BLaER1 treated with 17β-estradiol and CSF1 and Interleukin-3, amounts not matched to agents 10 nM and 100 nM (cell line): ENCODE data around the gene ZNF516.

Experiments used
- H3K27ac ChIP-seq, 11 experiments: shearing (Covaris generic); formaldehyde crosslinking; 2 replicates each; pipeline ENCODE4 v1.8.1; 2022
- H3K27me3 ChIP-seq, 11 experiments: shearing (Covaris generic); formaldehyde crosslinking; 2 replicates each; pipeline ENCODE4 v1.8.1; 2022
- H3K36me3 ChIP-seq, 11 experiments: shearing (Covaris generic); formaldehyde crosslinking; 2 replicates each; pipeline ENCODE4 v1.8.1; 2022
- H3K4me1 ChIP-seq, 10 experiments: shearing (Covaris generic); formaldehyde crosslinking; 2 replicates each; pipeline ENCODE4 v1.8.1; 2022
- H3K4me2 ChIP-seq, 11 experiments: shearing (Covaris generic); formaldehyde crosslinking; 2 replicates each; pipeline ENCODE4 v1.8.1; 2022
- H3K4me3 ChIP-seq, 10 experiments: shearing (Covaris generic); formaldehyde crosslinking; 2 replicates each; pipeline ENCODE4 v1.8.1; 2022
- H3K9ac ChIP-seq, 11 experiments: shearing (Covaris generic); formaldehyde crosslinking; 2 replicates each; pipeline ENCODE4 v1.8.1; 2022
- H3K9me3 ChIP-seq, 11 experiments: shearing (Covaris generic); formaldehyde crosslinking; replicated peaks in 1 of 11; 2 replicates each; pipeline ENCODE4 v1.8.1; 2022
- H4K20me1 ChIP-seq, 11 experiments: shearing (Covaris generic); formaldehyde crosslinking; 2 replicates each; pipeline ENCODE4 v1.8.1; 2022
- Cebpa-rat ChIP-seq, 11 experiments: shearing (Covaris generic); IDR thresholded peaks; 2 replicates each; pipeline ENCODE4 v1.8.1; 2022

ZNF516 gene

GRCh38 chr18:76318607-76319006 lies 176.4 kb downstream of the ZNF516 start:
- H3K4me2 ChIP-seq: no peak overlapping the region
- H4K20me1 ChIP-seq: no peaks in the 10 kb centered on the region
- H3K27ac ChIP-seq: no peak overlapping the region
- no peak for TF ChIP-seq Cebpa-rat (IDR thresholded peaks at IDR 0.05)
- peaks cover 0 to 24% (median 0%) of the 10 kb centered on the region in 10 experiments; a peak in 5 of 20 replicates for H3K4me1 ChIP-seq
- H3K9me3 ChIP-seq: no peaks in the 10 kb centered on the region
- no peak overlapping the region for H3K9ac ChIP-seq
- no peak overlapping the region for H3K4me3 ChIP-seq
- no peaks in the 10 kb centered on the region for H3K27me3 ChIP-seq
- H3K36me3 ChIP-seq: no peaks in the 10 kb centered on the region

DNA sequence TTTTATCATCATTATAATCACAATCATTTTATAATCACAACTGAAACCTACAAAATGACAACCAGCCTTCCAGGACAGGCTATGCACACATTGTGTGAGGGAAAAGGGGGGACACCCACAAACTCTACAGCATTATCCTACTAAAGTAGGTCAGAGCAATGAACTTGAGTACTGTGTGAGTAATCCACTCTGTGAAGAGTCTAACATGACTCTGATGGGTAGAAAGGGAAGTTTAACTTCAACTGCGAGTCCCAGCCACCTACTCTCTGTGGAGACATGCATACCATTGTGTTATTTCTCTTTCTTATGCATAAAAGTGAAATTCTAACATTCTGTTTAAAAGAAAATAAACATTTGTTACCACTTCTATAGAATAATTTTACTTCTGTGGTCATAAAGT lies 177.9 kb downstream of the ZNF516 start:
- H3K4me1 ChIP-seq: peaks cover 0 to 24% (median 0%) of the 10 kb centered on the region in 10 experiments; a peak in 5 of 20 replicates
- no peaks in the 10 kb centered on the region for H3K9me3 ChIP-seq
- no peak for TF ChIP-seq Cebpa-rat (IDR thresholded peaks at IDR 0.05)
- H3K27ac ChIP-seq: no peak overlapping the region
- H3K4me2 ChIP-seq: peak overlapping the region in 1 of 11 experiments; percentile 27; a peak in 2 of 22 replicates
- H3K36me3 ChIP-seq: no peaks in the 10 kb centered on the region
- H3K4me3 ChIP-seq: no peak overlapping the region
- no peaks in the 10 kb centered on the region for H3K27me3 ChIP-seq
- no peaks in the 10 kb centered on the region for H4K20me1 ChIP-seq
- H3K9ac ChIP-seq: no peak overlapping the region

DNA sequence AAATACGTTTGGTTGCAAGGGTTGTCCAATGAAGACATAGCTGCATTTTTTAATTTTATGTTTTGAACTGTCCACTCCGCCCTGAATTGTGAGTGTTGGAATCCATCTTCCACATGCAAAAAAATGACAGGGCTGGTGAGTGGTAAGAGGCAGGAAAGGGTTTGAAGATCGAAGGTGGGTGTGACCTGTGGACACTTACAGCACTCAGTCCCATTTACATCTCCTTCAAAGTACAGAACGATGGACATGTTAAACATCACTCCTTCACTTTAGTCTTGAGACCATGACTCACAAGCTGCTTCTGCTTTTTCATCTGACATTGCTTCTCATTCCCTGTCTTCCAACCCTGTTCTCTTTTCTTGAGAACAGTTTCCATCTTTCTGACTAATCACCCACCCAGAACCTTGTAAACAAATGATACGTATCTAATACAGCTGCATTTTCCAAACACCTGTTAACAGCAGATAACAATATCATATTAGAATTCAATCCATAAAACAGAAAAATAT lies 179.3 kb downstream of the ZNF516 start:
- Histone ChIP-seq H3K9me3 (no peaks in the 10 kb centered on the region), H3K4me1 (peaks cover 0 to 24% (median 0%) of the 10 kb centered on the region in 10 experiments; a peak in 5 of 20 replicates), H3K9ac (no peak overlapping the region), H3K36me3 (no peaks in the 10 kb centered on the region), H3K4me2 (peak overlapping the region in 2 of 11 experiments; percentile 53 to 64; a peak in 4 of 22 replicates), H3K27me3 (no peaks in the 10 kb centered on the region), H3K4me3 (no peak overlapping the region), H3K27ac (no peak overlapping the region; a peak in 1 of 22 replicates), H4K20me1 (no peaks in the 10 kb centered on the region)
- no peak for TF ChIP-seq Cebpa-rat (IDR thresholded peaks at IDR 0.05)

GRCh38 chr18:76314496-76314895 lies 180.5 kb downstream of the ZNF516 start:
- TF ChIP-seq Cebpa-rat (IDR thresholded peaks at IDR 0.05): no peak
- H3K9me3 ChIP-seq: no peaks in the 10 kb centered on the region
- no peaks in the 10 kb centered on the region for H4K20me1 ChIP-seq
- no peaks in the 10 kb centered on the region for H3K36me3 ChIP-seq
- no peak overlapping the region for H3K4me2 ChIP-seq
- H3K4me1 ChIP-seq: peaks cover 0 to 24% (median 0%) of the 10 kb centered on the region in 10 experiments; a peak in 5 of 20 replicates
- no peak overlapping the region for H3K27ac ChIP-seq
- H3K4me3 ChIP-seq: no peak overlapping the region
- H3K27me3 ChIP-seq: no peaks in the 10 kb centered on the region
- H3K9ac ChIP-seq: no peak overlapping the region

DNA sequence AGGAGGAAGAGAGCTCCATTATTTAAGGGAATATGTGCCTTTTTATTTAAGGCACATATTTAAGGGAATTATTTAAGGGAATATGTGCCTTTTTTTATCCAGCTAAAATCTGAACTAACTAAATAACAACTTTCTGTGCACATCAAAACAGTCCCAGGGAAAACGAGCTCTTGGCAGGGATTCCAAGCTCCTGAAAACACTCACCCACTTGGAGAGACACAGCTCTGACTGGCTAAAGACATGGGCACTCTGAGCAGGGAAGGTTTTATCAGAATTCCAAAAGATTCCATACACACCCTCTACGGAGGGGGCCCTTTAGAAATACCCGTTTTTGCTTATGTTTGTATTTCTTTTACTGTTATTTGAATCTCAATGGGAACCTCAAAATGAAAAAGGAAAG lies 181.0 kb downstream of the ZNF516 start:
- Histone ChIP-seq H3K4me3 (no peak overlapping the region), H3K4me2 (no peak overlapping the region), H4K20me1 (no peaks in the 10 kb centered on the region), H3K9me3 (no peaks in the 10 kb centered on the region), H3K27ac (no peak overlapping the region), H3K9ac (no peak overlapping the region), H3K4me1 (peaks cover 0 to 24% (median 0%) of the 10 kb centered on the region in 10 experiments; a peak in 5 of 20 replicates), H3K27me3 (no peaks in the 10 kb centered on the region), H3K36me3 (no peaks in the 10 kb centered on the region)
- TF ChIP-seq Cebpa-rat (IDR thresholded peaks at IDR 0.05): no peak
